ENCODE measurements around the gene TTLL11.
A peak's percentile ranks its signal among the peaks of the same experiment; 100 is the strongest.

The TTLL11 gene

GRCh38 chr9:122092611-122093506 is at the start of gene TTLL11:
TTLL11 (minus strand) TSS chr9:122093308; CDS start chr9:122093148, 160 bp downstream.
- peak; percentile 87 to 94 for DNase-seq (ENCODE audit: low read depth in 2 of 2)

GRCh38 chr9:122141671-122142070 is 48.6 kb upstream of the TTLL11 start:
- no peak for DNase-seq (ENCODE audit: low read depth in 2 of 2)

- no peak for DNase-seq (ENCODE audit: low read depth in 2 of 2)
Observed at GRCh38 chr9:122140368-122141193, 47.5 kb upstream of the TTLL11 start.

GRCh38 chr9:122138560-122139268 is 45.6 kb upstream of the TTLL11 start:
- DNase-seq (ENCODE audit: low read depth in 2 of 2): no peak

- no peak for DNase-seq (ENCODE audit: low read depth in 2 of 2)
Observed at GRCh38 chr9:122135529-122135859, 42.4 kb upstream of the TTLL11 start.

GRCh38 chr9:122134822-122135528 is 41.9 kb upstream of the TTLL11 start:
- DNase-seq (ENCODE audit: low read depth in 2 of 2): no peak

GRCh38 chr9:122133984-122134535 is 41.0 kb upstream of the TTLL11 start:
- no peak for DNase-seq (ENCODE audit: low read depth in 2 of 2)

GRCh38 chr9:122133263-122133983 is 40.3 kb upstream of the TTLL11 start:
- no peak for DNase-seq (ENCODE audit: low read depth in 2 of 2)

GRCh38 chr9:122132539-122132938 is 39.4 kb upstream of the TTLL11 start:
- DNase-seq (ENCODE audit: low read depth in 2 of 2): no peak

GRCh38 chr9:122131401-122132001 is 38.4 kb upstream of the TTLL11 start:
- no peak for DNase-seq (ENCODE audit: low read depth in 2 of 2)

- DNase-seq (ENCODE audit: low read depth in 2 of 2): no peak
Observed at GRCh38 chr9:122130837-122131236, 37.7 kb upstream of the TTLL11 start.

GRCh38 chr9:122129969-122130368 is 36.9 kb upstream of the TTLL11 start:
- no peak for DNase-seq (ENCODE audit: low read depth in 2 of 2)

GRCh38 chr9:122128969-122129343 is 35.8 kb upstream of the TTLL11 start:
- DNase-seq (ENCODE audit: low read depth in 2 of 2): no peak

GRCh38 chr9:122128007-122128968 is 35.2 kb upstream of the TTLL11 start:
- no peak for DNase-seq (ENCODE audit: low read depth in 2 of 2)

GRCh38 chr9:122127396-122127798 is 34.3 kb upstream of the TTLL11 start:
- DNase-seq (ENCODE audit: low read depth in 2 of 2): no peak

GRCh38 chr9:122126331-122127261 is 33.5 kb upstream of the TTLL11 start:
- DNase-seq (ENCODE audit: low read depth in 2 of 2): no peak

GRCh38 chr9:122125509-122126330 is 32.6 kb upstream of the TTLL11 start:
- no peak for DNase-seq (ENCODE audit: low read depth in 2 of 2)
